HL-60 (cell line): ENCODE measurements around the gene MUTYH.

Experiments used
- DNase-seq, 2 experiments: peaks; one replicate each; pipeline ENCODE4 v3.0.0-alpha.2; 2010 to 2020; ENCODE audit warnings: low read depth in 1 of 2, low spot score in 1 of 2
- H3K27ac ChIP-seq: fragments of 250-450 bp; sonication (Bioruptor Pico); replicated peaks from 2 replicates; pipeline ENCODE4 v1.5.1; 2020; ENCODE audit warnings: mild to moderate bottlenecking, moderate library complexity
- H3K27me3 ChIP-seq: fragments of 250-450 bp; sonication (Bioruptor Pico); 2 replicates; pipeline ENCODE4 v1.5.1; 2021; ENCODE audit warnings: mild to moderate bottlenecking, moderate library complexity; ENCODE audit not compliant: insufficient read depth, poor library complexity, severe bottlenecking
- H3K4me3 ChIP-seq: replicated peaks from 2 replicates; pipeline ENCODE4 v1.5.1; 2011; ENCODE audit warnings: mild to moderate bottlenecking, control low read depth, low read length; ENCODE audit not compliant: insufficient read depth
- CTCF ChIP-seq: IDR thresholded peaks from one replicate; pipeline ENCODE4 v1.5.1; 2011; ENCODE audit warnings: low read length, control low read depth, inconsistent platforms; ENCODE audit not compliant: insufficient read depth
- GABPA ChIP-seq: IDR thresholded peaks from 2 replicates; pipeline ENCODE4 v1.6.1; 2012; ENCODE audit warnings: low read depth
- POLR2AphosphoS5 ChIP-seq: IDR thresholded peaks from 2 replicates; pipeline ENCODE4 v1.6.1; 2012; ENCODE audit warnings: low read depth
- REST ChIP-seq: IDR thresholded peaks from 2 replicates; pipeline ENCODE4 v1.6.1; 2012; ENCODE audit warnings: low read depth; ENCODE audit not compliant: insufficient replicate concordance
- SPI1 ChIP-seq: IDR thresholded peaks from 2 replicates; pipeline ENCODE4 v1.6.1; 2012; ENCODE audit warnings: low read depth, mild to moderate bottlenecking, borderline replicate concordance

MUTYH gene

GRCh38 chr1:45331436-45332345, 8.5 kb downstream of the MUTYH start:
- TF ChIP-seq CTCF (no peak), GABPA (no peak), POLR2AphosphoS5 (no peak), REST (no peak), SPI1 (no peak)
- H3K27me3 ChIP-seq, result no peaks in the 10 kb centered on the region
- H3K27ac ChIP-seq, result no peak overlapping the region

GRCh38 chr1:45329445-45329844, 10.8 kb downstream of the MUTYH start:
- Histone ChIP-seq H3K27me3 (no peaks in the 10 kb centered on the region), H3K27ac (no peak overlapping the region), H3K4me3 (no peak overlapping the region)
- DNase-seq, result no peak
- TF ChIP-seq SPI1 (no peak), REST (no peak), POLR2AphosphoS5 (no peak), CTCF (no peak), GABPA (no peak)

More at GRCh38 chr1:45331436-45332345, 8.5 kb downstream of the MUTYH start:
- H3K4me3 ChIP-seq, result no peak overlapping the region
- no peak for DNase-seq

- no peak overlapping the region for H3K27ac ChIP-seq
- DNase-seq, result no peak
- H3K27me3 ChIP-seq, result no peaks in the 10 kb centered on the region
- TF ChIP-seq REST, result no peak
- TF ChIP-seq SPI1, result no peak
- TF ChIP-seq CTCF, result no peak
- TF ChIP-seq POLR2AphosphoS5, result no peak
- TF ChIP-seq GABPA, result no peak
- H3K4me3 ChIP-seq, result peak overlapping the region; percentile 64
These were observed 11.6 kb downstream of the MUTYH start for GRCh38 chr1:45328680-45329079.
